Esophagus muscularis mucosa (tissue), 3 donors: ENCODE data around the gene TRIM63.

Experiments
- CTCF ChIP-seq, 3 experiments: fragments of 200-600 bp in 2 of 3; fragments of 450-650 bp in 1 of 3; sonication (generic) in 2 of 3; IDR thresholded peaks; one replicate each; pipeline ENCODE4 v1.5.1; 2017 to 2019; ENCODE audit warnings: antibody characterized with exemption in 3 of 3, mild to moderate bottlenecking in 2 of 3, moderate library complexity in 1 of 3
- POLR2A ChIP-seq: fragments of 450-650 bp; IDR thresholded peaks from one replicate; pipeline ENCODE4 v1.6.1; 2017; ENCODE audit warnings: antibody characterized with exemption, moderate library complexity, mild to moderate bottlenecking, low read depth

- TF ChIP-seq CTCF (IDR thresholded peaks at IDR 0.05) (no peak), POLR2A (no peak)
Measured at GRCh38 chr1:26028490-26028980, 38.9 kb downstream of the TRIM63 start.
